NCI-H1105 treated with DMSO at 0.1 percent for 48 hours (cell line): ENCODE measurements around the gene AHCTF1.

Experiments
- DNase-seq: peaks from one replicate; lab custom pipeline; 2025; lab: John Stamatoyannopoulos, UW

The AHCTF1 gene, protein sequence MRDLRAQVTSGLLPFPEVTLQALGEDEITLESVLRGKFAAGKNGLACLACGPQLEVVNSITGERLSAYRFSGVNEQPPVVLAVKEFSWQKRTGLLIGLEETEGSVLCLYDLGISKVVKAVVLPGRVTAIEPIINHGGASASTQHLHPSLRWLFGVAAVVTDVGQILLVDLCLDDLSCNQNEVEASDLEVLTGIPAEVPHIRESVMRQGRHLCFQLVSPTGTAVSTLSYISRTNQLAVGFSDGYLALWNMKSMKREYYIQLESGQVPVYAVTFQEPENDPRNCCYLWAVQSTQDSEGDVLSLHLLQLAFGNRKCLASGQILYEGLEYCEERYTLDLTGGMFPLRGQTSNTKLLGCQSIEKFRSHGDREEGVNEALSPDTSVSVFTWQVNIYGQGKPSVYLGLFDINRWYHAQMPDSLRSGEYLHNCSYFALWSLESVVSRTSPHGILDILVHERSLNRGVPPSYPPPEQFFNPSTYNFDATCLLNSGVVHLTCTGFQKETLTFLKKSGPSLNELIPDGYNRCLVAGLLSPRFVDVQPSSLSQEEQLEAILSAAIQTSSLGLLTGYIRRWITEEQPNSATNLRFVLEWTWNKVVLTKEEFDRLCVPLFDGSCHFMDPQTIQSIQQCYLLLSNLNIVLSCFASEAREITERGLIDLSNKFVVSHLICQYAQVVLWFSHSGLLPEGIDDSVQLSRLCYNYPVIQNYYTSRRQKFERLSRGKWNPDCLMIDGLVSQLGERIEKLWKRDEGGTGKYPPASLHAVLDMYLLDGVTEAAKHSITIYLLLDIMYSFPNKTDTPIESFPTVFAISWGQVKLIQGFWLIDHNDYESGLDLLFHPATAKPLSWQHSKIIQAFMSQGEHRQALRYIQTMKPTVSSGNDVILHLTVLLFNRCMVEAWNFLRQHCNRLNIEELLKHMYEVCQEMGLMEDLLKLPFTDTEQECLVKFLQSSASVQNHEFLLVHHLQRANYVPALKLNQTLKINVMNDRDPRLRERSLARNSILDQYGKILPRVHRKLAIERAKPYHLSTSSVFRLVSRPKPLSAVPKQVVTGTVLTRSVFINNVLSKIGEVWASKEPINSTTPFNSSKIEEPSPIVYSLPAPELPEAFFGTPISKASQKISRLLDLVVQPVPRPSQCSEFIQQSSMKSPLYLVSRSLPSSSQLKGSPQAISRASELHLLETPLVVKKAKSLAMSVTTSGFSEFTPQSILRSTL (N-terminal part only)

DNA sequence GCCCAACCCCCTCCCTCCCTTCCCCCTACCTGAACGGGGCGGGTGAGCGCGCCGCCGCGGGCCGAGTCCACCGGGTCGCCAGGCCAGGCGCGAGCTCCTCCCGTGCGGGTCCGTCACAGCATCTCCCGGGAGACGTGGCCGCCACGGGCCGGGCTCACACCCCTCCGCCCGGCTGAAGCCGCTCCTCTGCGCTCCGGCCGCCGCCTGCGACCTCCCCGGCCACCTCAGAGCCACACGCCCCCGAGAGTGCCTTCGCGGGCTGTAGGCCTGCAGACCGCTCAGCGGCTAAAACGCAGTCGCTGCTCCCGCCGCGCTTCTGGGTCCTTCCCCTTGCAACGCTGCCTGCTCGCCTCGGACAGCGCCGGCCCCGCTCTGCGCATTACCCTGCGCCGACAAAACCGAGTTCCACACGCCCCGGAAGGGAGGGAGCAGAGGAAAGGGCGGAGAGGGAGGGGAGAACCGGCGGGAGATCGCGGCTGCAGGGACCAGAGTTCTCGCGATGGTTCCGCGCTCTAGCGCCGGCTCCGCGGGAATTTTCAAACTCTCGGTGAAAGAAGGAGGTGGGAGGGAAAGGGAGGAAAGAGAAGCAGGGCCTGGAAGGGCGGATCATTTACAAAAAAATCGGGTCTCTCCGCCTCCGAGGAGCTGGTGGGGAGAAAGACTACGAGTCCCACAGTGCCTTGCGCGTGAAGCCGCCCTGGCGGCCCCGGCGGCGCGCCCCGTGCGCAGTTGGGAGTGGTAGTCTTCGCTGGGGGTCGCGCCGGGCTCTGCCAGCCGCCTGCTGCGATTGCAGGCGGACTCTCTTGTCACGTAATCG lies at the start of gene AHCTF1:
AHCTF1 (minus strand) TSS at position 400 of the 817 bp plus-strand sequence. CDS start 13,578 bp downstream, outside the sequence.
- DNase-seq, result peak; percentile 89

DNA sequence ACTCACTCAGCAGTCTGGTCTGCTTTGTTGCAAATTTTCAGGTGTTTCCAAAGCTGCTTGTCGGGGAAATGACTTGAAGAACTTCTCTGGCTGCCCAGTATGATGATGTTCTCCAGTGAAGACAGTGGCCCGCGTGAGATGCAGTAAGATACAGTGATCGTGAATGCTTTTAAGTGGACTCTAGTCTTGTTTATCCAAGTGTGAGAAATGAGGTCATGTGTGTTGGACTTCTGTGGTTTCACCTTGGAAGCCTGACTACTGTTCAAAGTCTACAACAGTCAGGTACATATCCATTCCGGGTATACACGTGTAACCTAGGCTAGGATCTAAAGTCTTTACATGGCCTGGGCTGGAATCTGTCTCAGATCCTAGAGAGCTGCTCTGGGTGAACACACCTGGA lies 47.0 kb upstream of the AHCTF1 start:
- DNase-seq, result no peak

DNA sequence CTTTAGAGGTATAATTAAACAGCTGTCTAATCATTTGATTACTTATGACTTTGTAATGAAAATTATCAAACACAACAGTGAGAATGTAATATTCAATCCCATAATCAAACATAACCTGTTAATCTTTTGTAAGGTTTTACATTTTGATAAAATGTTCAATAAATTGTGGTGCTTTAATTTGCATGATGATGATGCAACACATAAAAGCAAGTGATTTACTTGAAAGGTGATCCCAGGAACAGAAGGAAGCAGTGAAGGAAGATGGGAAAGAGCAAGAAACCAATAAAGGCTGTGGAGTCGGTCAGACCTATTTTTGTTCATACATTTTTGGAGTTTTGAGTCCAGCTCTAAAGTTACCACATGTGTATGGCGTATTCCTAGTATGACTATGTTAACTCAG lies 46.5 kb upstream of the AHCTF1 start:
- DNase-seq, result no peak

DNA sequence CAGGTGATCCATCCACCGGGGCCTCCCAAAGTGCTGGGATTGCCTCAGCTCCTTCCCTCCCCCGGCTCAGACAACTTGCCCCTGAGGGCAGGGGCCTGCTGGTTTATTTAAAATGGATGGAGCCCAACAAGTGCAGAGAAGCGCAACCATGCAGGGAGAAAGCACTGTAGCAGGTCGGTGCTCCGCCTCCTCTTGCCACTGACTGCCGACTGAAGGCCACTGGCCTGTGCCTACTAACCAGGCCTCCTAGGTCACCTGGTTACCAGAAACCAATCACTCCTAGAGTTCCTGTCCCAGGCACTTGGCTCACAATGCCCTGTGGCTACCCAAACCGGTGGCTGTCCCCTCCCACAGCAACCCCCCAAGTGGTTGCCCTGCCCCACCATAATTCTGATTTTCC lies 40.2 kb upstream of the AHCTF1 start:
- DNase-seq, result no peak

DNA sequence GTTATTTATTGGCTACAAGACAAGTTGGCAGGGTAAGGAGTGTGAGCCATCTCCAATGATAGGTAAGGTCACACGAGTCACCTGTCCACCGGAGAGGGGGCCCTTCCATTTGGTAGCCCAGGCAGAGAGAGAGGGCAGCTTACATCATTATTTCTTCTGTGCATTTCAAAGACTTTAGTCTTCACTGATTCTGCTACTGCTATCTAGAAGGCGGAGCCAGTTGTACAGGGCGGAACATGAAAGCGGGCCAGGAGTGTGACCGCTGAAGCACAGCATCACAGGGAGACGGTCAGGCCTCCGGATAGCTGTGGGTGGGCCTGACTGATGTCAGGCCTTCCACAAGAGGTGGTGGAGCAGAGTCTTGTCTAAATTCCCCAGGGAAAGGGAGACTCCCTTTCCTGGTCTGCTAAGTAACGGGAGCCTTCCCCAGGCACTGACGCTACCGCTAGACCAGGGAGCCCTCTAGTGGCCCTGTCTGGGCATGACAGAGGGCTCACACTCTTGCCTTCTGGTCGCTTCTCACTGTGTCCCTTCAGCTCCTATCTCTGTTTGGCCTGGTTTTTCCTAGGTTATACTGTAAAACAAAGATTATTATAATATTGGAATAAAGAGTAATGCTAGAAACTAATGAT lies 39.5 kb upstream of the AHCTF1 start:
- DNase-seq, result no peak

DNA sequence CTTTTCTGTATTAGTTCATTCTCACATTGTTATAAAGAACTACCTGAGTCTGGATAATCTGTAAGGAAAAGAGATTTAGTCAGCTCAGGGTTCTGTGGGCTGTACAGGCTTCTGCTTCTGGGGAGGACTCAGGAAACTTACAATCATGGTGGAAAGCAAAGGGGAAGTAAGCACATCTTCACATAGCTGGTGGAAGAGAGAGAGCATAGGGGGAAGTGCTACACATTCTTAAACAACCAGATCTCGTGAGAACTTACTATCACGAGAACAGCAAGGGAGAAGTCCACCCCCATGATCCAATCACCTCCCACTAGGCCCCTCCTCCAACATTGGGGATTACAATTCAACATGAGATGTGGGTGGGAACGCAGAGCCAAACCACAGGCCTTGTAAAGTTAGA lies 37.9 kb upstream of the AHCTF1 start:
- no peak for DNase-seq

DNA sequence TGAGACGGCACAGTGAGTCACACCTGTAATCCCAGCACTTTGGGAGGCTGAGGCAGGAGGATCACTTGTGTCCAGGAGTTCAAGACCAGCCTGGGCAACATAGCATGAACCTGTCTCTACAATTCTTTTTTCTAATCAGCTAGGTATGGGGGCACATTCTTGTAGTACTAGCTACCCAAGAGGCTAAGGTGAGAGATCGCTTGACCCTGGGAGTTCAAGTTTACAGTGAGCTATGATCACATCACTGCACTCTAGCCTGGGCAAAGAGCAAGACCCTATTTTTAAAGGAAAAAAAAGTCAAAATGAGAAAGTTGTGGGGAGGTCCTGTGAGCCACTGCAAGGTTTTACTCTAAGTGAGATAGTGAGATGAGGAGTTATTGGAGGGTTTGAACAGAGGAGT lies 34.8 kb upstream of the AHCTF1 start:
- no peak for DNase-seq

DNA sequence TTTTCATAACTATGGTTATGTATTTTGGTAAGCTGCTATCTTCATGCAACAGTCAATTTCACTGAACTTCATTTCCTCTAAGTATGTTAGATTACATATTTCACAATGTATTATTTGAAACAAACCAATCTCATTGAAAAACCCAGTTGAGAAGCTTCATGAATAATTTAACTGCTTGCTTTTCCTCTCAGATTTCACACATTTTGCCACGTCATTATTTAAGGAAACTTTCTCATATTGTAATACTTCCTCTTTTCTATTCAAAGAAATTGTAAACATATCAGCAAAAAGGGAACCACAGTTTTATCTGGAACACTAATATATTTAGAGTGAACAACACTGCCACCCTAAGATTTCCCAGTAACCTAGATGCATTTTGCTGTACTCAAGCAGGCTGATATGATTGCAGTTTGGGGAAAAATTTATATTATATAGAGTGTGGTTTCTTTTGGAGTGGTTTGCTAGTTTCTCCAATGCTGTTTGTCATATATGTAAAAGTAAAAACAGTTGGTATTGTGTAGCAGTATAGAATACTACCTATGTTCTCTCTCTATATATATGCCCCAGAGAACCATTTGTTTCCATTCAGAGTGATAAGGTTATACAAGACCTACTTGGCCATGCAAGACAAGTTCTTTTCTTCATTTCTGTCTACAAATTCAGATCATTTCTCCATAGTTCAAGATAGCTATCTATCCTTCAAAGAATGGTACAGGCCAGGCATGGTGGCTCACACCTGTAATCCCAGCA lies 28.4 kb upstream of the AHCTF1 start:
- DNase-seq, result no peak

DNA sequence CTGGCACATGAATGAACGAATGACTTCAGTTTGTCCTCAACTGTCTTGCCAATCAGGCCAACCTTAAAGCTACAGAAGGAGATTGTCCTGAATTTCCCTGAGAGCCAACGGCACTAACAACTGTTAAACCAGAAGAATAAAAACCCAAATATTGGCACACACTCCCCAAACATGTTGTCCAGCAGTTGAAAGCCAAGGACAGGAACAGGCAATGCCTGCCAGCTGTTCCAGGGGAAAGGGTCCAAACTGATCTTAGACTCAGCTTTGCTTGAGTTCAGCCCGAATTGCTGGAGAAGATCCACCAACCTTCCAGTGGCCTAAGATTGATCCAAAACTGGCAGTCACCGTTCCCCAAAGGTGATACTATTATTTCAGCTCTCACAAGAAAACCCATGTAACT lies 22.4 kb upstream of the AHCTF1 start:
- no peak for DNase-seq

DNA sequence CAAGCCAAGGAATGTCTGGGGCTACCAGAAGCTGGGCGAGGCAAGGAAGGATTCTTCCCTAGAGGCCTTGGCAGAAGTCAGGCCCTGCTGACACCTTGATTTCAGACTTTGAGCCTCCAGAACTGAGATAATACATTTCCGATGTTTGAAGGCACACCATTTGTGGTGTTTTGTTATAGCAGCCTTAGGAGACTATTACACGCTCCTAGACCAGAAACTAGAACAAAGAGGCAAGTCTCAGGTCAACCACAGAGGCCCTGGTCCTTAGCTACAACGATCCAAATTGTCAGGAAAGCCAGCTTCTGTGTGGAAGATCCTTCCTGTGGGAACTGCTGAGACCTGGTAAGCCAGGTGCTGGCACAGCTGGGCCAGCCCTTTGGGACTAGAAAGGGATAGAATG lies 19.7 kb upstream of the AHCTF1 start:
- DNase-seq, result no peak

DNA sequence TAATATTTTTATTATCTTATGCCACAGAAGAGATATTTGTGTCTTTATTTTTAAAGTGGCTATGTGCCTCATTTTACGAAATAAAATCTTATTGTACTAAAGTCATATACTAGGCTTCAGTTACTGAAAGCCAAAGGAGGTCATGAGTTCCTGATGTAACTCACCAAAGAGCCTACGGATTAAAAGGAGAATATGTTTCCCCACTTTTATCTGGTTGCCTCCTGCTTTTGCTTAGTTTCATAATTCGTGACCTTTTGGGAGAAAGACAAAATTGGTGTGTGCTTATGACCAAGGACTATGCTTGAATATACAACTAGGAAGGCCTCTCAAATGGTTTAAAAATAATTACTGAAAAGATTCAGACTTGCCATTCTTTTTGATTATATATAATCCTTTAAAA lies 18.2 kb upstream of the AHCTF1 start:
- DNase-seq, result no peak

DNA sequence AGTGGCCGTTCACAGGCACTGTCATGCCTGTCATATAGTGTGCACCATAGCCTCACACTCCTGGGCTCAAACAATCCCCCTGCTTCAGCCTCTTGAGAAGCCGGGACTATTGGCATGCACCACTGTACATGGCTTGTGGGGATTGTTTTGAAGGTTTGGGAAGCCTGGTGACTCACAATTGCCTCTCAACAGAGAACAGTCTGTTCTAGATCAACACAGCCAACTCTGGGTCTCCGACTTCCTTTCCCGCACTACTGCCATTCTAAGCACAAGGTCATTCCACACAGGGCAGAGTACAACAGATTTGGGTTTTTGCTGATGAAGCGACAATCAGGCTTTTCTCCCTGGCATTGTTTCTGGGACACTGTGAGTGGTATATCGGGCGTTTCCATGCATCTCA lies 15.5 kb upstream of the AHCTF1 start:
- no peak for DNase-seq

DNA sequence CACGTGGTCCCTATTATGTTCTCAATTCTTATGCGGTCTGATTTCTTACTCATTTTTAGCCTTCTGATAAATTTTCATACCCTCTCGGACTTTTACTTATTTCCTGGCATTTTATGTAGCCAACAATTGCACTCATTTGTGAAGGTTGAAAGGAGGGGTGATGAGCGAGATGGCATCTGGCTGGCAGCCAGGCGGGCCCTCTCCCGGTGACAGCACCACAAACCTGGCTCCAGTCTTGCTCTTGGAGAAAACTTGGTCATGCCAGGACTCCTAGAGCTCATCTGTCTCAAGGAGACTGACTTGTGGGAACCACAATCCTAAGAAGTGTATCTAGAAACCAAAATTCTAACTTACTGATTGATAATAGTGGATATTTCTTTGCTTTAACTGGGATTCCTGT lies 14.6 kb upstream of the AHCTF1 start:
- DNase-seq, result no peak

DNA sequence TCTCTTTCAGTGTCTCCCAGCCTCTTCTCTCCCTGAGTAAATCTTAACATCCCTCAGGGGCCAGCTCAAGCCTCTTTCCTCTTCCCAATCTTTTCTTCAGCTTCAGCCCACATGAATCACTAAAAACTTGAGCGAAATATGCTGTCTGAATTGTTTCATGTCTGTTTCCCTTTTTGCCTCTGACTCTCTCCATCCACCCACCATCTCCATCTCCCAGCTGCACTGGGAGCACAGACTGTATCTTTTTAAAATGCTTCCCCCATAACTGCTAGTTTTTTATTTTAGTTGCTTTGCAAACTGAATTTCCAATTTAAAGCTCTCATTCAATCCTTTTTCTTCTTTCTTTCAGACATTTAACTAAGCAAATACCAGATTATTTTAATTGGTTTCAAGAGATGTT lies 3.0 kb upstream of the AHCTF1 start:
- no peak for DNase-seq

DNA sequence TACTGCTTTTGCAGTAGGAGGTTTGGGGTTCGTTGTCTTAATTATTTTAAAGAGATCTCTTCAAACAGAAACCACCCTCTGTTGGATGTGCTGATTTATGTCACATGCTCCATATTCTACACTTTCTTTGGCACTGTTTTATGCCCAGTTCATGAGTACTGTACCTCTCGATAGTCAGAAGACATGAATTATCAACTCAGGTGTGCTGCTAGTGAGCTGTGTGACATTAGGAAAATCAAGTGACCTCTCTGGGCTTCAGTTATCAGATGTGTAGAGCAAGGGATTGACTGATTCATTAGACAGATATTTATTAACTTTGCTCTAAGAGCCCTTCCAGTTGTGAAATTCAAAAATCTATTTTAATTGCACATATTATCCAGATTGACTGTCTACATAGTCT lies 2.1 kb upstream of the AHCTF1 start:
- no peak for DNase-seq

DNA sequence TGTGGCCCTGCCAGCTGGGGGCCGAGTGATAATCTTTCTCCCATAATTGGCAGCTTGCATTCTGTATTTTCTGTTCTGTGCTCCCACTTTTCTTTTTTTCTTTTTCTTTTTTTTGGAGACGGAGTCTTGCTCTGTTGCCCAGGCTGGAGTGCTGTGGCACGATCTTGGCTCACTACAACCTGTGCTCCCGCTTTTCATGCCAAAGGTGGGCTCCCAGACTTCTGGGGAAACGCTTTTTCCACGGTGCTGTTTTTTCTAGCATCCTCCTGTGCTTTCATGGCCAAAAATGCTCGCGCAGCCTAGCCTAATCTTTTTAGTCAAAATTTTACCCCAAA lies 585 bp upstream of the AHCTF1 start:
- no peak for DNase-seq

DNA sequence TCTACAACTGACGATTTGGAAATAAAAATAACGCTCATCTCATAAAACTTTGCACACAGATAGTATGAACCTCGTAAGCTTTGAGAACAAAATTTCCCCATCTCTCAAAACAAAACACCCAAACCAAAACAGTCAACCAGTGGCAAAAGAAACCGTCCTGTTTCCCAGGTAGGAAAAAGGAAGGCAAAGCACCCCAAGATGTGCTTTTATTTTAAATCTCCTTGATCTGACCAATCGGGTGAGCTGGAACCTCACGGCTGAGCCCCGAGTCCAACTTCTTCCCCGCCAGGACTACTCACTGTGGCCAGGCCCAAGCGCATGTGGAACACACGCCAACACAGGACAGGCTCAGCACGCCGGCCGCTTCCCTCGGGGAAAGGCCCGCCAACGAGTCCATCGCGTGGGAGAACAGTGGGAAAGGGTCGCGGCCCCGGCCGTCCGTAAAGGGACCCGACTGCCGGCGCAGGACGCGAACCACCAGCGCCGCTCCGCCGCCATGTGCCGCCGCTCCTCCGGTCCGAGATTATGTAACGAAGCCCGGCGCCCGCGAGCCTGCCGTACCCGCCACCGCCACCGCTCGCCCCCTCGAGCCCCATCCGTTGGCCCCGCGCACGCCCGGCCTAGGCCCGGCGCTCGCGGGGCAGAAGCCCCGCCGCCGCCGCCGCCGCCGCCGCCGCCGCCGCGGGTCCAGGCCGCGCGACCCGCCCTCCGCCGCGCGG lies 759 bp downstream of the AHCTF1 start:
- DNase-seq, result peak; percentile 29

DNA sequence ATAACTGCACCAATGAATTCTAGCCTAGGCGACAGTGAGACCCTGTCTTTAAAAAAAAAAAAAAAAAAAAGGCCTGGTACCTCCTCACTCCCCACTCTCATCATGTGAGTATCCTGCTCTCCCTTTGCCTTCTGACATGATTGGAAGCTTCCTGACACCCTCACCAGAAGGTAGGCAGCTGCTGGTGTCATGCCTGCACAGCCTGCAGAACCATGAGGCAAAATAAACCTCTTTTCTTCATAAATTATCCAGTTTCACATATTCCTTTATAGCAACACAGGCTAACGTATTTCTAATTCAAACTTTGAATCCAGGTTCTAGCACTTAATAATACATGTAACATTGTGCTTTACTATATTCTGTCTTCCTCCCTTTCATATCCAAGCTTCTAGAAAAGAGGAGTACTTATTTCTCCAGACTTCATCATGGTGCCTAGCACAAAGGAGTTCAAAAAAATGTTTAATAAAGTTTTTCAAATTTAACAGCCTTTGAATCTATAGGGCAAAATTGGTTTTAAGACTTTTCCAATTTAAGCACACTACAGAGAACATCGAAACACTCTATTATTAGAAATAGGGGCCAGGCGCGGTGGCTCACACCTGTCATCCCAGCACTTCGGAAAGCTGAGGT lies 5.6 kb downstream of the AHCTF1 start:
- DNase-seq, result no peak

DNA sequence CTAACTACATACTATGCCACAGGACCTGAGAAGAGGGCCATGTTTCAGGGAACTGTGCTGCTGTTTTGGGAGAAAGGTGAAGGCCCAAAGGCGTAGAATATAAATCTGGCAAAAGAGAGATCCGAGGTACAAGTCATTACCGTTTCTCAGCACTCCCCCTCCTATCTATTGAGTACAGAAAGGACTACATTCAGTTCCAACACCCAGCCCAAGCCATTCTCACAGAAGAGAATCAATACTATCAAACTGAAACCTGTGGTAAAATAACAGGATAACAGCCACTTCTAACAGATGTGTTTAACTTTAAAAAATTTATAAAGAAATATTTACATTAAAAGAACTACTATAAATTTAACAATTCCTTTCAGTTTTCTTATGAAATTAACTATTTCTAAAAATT lies 7.8 kb downstream of the AHCTF1 start:
- DNase-seq, result no peak
